ENCODE measurements around the gene TSPAN14.

TSPAN14 gene

GRCh38 chr10:80509108-80509402 lies 54.9 kb downstream of the TSPAN14 start:
- peaks cover 4% of the 10 kb centered on the region for H4K20me1 ChIP-seq (ENCODE audit: insufficient read depth, low read length, poor library complexity, severe bottlenecking)
- H3K79me2 ChIP-seq (ENCODE audit: insufficient read depth, low read length): no peaks in the 10 kb centered on the region
- no peaks in the 10 kb centered on the region for H3F3A ChIP-seq (ENCODE audit: low read depth)
- TF ChIP-seq CTCF (conservative IDR thresholded peaks at IDR 0.05; ENCODE audit: low read length) (no peak), EZH2phosphoT487 (IDR thresholded peaks at IDR 0.05; ENCODE audit: borderline replicate concordance) (no peak)
- H3K4me2 ChIP-seq (ENCODE audit: low read depth, low read length, poor library complexity, severe bottlenecking): no peak overlapping the region
- peaks cover 54% of the 10 kb centered on the region; the same call in 1 of the 2 replicates for H3K36me3 ChIP-seq (ENCODE audit: insufficient read depth, low read length)
- no peaks in the 10 kb centered on the region for H3K9me3 ChIP-seq (ENCODE audit: insufficient read depth, low read depth, low read length)
- no peaks in the 10 kb centered on the region for H3K9me2 ChIP-seq (replicated peaks; ENCODE audit: low read depth, low read length)
- H3K27me3 ChIP-seq (ENCODE audit: insufficient read depth, low read length, poor library complexity, severe bottlenecking): no peaks in the 10 kb centered on the region
- H3K4me3 ChIP-seq (ENCODE audit: low read length, poor library complexity, severe bottlenecking): no peak overlapping the region
- no peak overlapping the region for H3K9ac ChIP-seq (ENCODE audit: low read depth, low read length, poor library complexity, severe bottlenecking)
- H2AFZ ChIP-seq (ENCODE audit: low read length): no peak overlapping the region
- no peaks in the 10 kb centered on the region for H3K4me1 ChIP-seq (ENCODE audit: insufficient read depth, low read length, poor library complexity, severe bottlenecking)

GRCh38 chr10:80509403-80510161 lies 55.5 kb downstream of the TSPAN14 start:
- no peaks in the 10 kb centered on the region for H3K9me3 ChIP-seq (ENCODE audit: insufficient read depth, low read depth, low read length)
- H3K36me3 ChIP-seq (ENCODE audit: insufficient read depth, low read length): peaks cover 59% of the 10 kb centered on the region; the same call in 1 of the 2 replicates
- no peak overlapping the region for H2AFZ ChIP-seq (ENCODE audit: low read length)
- no peak overlapping the region for H3K4me3 ChIP-seq (ENCODE audit: low read length, poor library complexity, severe bottlenecking)
- no peaks in the 10 kb centered on the region for H3K9me2 ChIP-seq (replicated peaks; ENCODE audit: low read depth, low read length)
- H3K27me3 ChIP-seq (ENCODE audit: insufficient read depth, low read length, poor library complexity, severe bottlenecking): no peaks in the 10 kb centered on the region
- TF ChIP-seq CTCF (conservative IDR thresholded peaks at IDR 0.05; ENCODE audit: low read length): no peak
- no peak for TF ChIP-seq EZH2phosphoT487 (IDR thresholded peaks at IDR 0.05; ENCODE audit: borderline replicate concordance)
- H3K4me1 ChIP-seq (ENCODE audit: insufficient read depth, low read length, poor library complexity, severe bottlenecking): no peaks in the 10 kb centered on the region
- no peaks in the 10 kb centered on the region for H3F3A ChIP-seq (ENCODE audit: low read depth)
- H3K79me2 ChIP-seq (ENCODE audit: insufficient read depth, low read length): no peaks in the 10 kb centered on the region
- H3K4me2 ChIP-seq (ENCODE audit: low read depth, low read length, poor library complexity, severe bottlenecking): no peak overlapping the region
- H3K9ac ChIP-seq (ENCODE audit: low read depth, low read length, poor library complexity, severe bottlenecking): no peak overlapping the region
- H4K20me1 ChIP-seq (ENCODE audit: insufficient read depth, low read length, poor library complexity, severe bottlenecking): peaks cover 4% of the 10 kb centered on the region

GRCh38 chr10:80512031-80512526 lies 58.0 kb downstream of the TSPAN14 start:
- H3K4me1 ChIP-seq (ENCODE audit: insufficient read depth, low read length, poor library complexity, severe bottlenecking): no peaks in the 10 kb centered on the region
- H3K9me3 ChIP-seq (ENCODE audit: insufficient read depth, low read depth, low read length): no peaks in the 10 kb centered on the region
- no peaks in the 10 kb centered on the region for H3K79me2 ChIP-seq (ENCODE audit: insufficient read depth, low read length)
- H3K36me3 ChIP-seq (ENCODE audit: insufficient read depth, low read length): peaks cover 81% of the 10 kb centered on the region; the same call in 1 of the 2 replicates
- TF ChIP-seq CTCF (conservative IDR thresholded peaks at IDR 0.05; ENCODE audit: low read length) (no peak), EZH2phosphoT487 (IDR thresholded peaks at IDR 0.05; ENCODE audit: borderline replicate concordance) (no peak)
- H3F3A ChIP-seq (ENCODE audit: low read depth): no peaks in the 10 kb centered on the region
- H2AFZ ChIP-seq (ENCODE audit: low read length): no peak overlapping the region
- H3K9ac ChIP-seq (ENCODE audit: low read depth, low read length, poor library complexity, severe bottlenecking): no peak overlapping the region
- no peaks in the 10 kb centered on the region for H3K9me2 ChIP-seq (replicated peaks; ENCODE audit: low read depth, low read length)
- no peak overlapping the region for H3K4me3 ChIP-seq (ENCODE audit: low read length, poor library complexity, severe bottlenecking)
- H3K27me3 ChIP-seq (ENCODE audit: insufficient read depth, low read length, poor library complexity, severe bottlenecking): no peaks in the 10 kb centered on the region
- H3K4me2 ChIP-seq (ENCODE audit: low read depth, low read length, poor library complexity, severe bottlenecking): no peak overlapping the region
- no peaks in the 10 kb centered on the region for H4K20me1 ChIP-seq (ENCODE audit: insufficient read depth, low read length, poor library complexity, severe bottlenecking)
